SK-N-SH treated with all-trans-retinoic acid at 6 μM for 48 hours (cell line): ENCODE measurements around the gene SLC4A5.

Experiments
- ATAC-seq: fragments of 200-7000 bp; cut with Tn5 transposase; 3 replicates; pipeline ENCODE4 v1.9.1; 2020; ENCODE audit warnings: mild to moderate bottlenecking, moderate library complexity
- ARNTL ChIP-seq: fragments of 450-650 bp; formaldehyde crosslinking; IDR thresholded peaks from 2 replicates; pipeline ENCODE4 v1.5.0; 2020; ENCODE audit warnings: low read depth, mild to moderate bottlenecking, moderate library complexity, borderline replicate concordance
- BACH2 ChIP-seq: fragments of 250-450 bp; sonication (Bioruptor Pico); IDR thresholded peaks from 2 replicates; pipeline ENCODE4 v1.9.0; 2021; ENCODE audit warnings: mild to moderate bottlenecking, borderline replicate concordance
- CSDC2 ChIP-seq: fragments of 250-450 bp; sonication (Bioruptor Pico); IDR thresholded peaks from 2 replicates; pipeline ENCODE4 v1.5.0; 2020; ENCODE audit warnings: mild to moderate bottlenecking, moderate library complexity
- ESRRG ChIP-seq: fragments of 250-450 bp; sonication (Bioruptor Pico); IDR thresholded peaks from 2 replicates; pipeline ENCODE4 v1.6.1; 2021; ENCODE audit warnings: mild to moderate bottlenecking
- GLIS3 ChIP-seq: fragments of 250-450 bp; sonication (Bioruptor Pico); IDR thresholded peaks from 2 replicates; pipeline ENCODE4 v1.5.0; 2020; ENCODE audit warnings: mild to moderate bottlenecking, moderate library complexity
- ISL1 ChIP-seq: fragments of 250-450 bp; sonication (Bioruptor Pico); IDR thresholded peaks from 2 replicates; pipeline ENCODE4 v2.1.2; 2022; ENCODE audit warnings: mild to moderate bottlenecking, moderate library complexity
- OSR1 ChIP-seq: fragments of 250-450 bp; sonication (Bioruptor Pico); IDR thresholded peaks from 2 replicates; pipeline ENCODE4 v1.8.0; 2022; ENCODE audit warnings: moderate library complexity, mild to moderate bottlenecking, inconsistent platforms
- PPARA ChIP-seq: fragments of 250-450 bp; sonication (Bioruptor Pico); IDR thresholded peaks from 2 replicates; pipeline ENCODE4 v1.5.0; 2020; ENCODE audit warnings: mild to moderate bottlenecking, borderline replicate concordance
- RARB ChIP-seq: fragments of 250-450 bp; sonication (Bioruptor Pico); IDR thresholded peaks from 2 replicates; pipeline ENCODE4 v1.8.0; 2021; ENCODE audit warnings: mild to moderate bottlenecking, moderate library complexity
- SNAI2 ChIP-seq: fragments of 250-450 bp; sonication (Bioruptor Pico); IDR thresholded peaks from 2 replicates; pipeline ENCODE4 v1.5.0; 2020; ENCODE audit warnings: mild to moderate bottlenecking, moderate library complexity
- TCF4 ChIP-seq: fragments of 250-450 bp; sonication (Bioruptor Pico); IDR thresholded peaks from 2 replicates; pipeline ENCODE4 v1.8.0; 2021; ENCODE audit warnings: mild to moderate bottlenecking, moderate library complexity, borderline replicate concordance
- TOX ChIP-seq: fragments of 250-450 bp; sonication (Bioruptor Pico); IDR thresholded peaks from 2 replicates; pipeline ENCODE4 v1.8.0; 2021; ENCODE audit warnings: mild to moderate bottlenecking, moderate library complexity, borderline replicate concordance
- ZC3H10 ChIP-seq: fragments of 250-450 bp; sonication (Bioruptor Pico); IDR thresholded peaks from 2 replicates; pipeline ENCODE4 v1.5.1; 2021; ENCODE audit warnings: mild to moderate bottlenecking, moderate library complexity
- ZFP3 ChIP-seq: fragments of 250-450 bp; sonication (Bioruptor Pico); IDR thresholded peaks from 2 replicates; pipeline ENCODE4 v1.5.0; 2020; ENCODE audit warnings: mild to moderate bottlenecking, moderate library complexity
- ZFP30 ChIP-seq: fragments of 450-650 bp; formaldehyde crosslinking; IDR thresholded peaks from 2 replicates; pipeline ENCODE4 v1.5.0; 2022; ENCODE audit warnings: mild to moderate bottlenecking, moderate library complexity
- ZNF565 ChIP-seq: fragments of 450-650 bp; formaldehyde crosslinking; conservative IDR thresholded peaks from 2 replicates; pipeline ENCODE4 v1.5.0; 2020; ENCODE audit warnings: low read depth, mild to moderate bottlenecking, moderate library complexity
- ZNF70 ChIP-seq: fragments of 450-650 bp; formaldehyde crosslinking; IDR thresholded peaks from 2 replicates; pipeline ENCODE4 v1.5.0; 2020; ENCODE audit warnings: mild to moderate bottlenecking, moderate library complexity
- ZNF8 ChIP-seq: fragments of 450-650 bp; formaldehyde crosslinking; IDR thresholded peaks from 2 replicates; pipeline ENCODE4 v1.5.0; 2020; ENCODE audit warnings: mild to moderate bottlenecking, moderate library complexity
- TF ChIP-seq, protein P1 (sequence below): fragments of 250-450 bp; sonication (Bioruptor Pico); IDR thresholded peaks from 2 replicates; pipeline ENCODE4 v1.8.0; 2020; ENCODE audit warnings: mild to moderate bottlenecking, moderate library complexity, borderline replicate concordance
- TF ChIP-seq, protein P2 (sequence below): fragments of 250-450 bp; sonication (Bioruptor Pico); IDR thresholded peaks from 2 replicates; pipeline ENCODE4 v1.5.1; 2021; ENCODE audit warnings: mild to moderate bottlenecking, moderate library complexity
- TF ChIP-seq, protein P3 (sequence below): fragments of 250-450 bp; sonication (Bioruptor Pico); IDR thresholded peaks from 2 replicates; pipeline ENCODE4 v1.8.0; 2021; ENCODE audit warnings: low read depth, mild to moderate bottlenecking, moderate library complexity, borderline replicate concordance

SLC4A5 gene

DNA sequence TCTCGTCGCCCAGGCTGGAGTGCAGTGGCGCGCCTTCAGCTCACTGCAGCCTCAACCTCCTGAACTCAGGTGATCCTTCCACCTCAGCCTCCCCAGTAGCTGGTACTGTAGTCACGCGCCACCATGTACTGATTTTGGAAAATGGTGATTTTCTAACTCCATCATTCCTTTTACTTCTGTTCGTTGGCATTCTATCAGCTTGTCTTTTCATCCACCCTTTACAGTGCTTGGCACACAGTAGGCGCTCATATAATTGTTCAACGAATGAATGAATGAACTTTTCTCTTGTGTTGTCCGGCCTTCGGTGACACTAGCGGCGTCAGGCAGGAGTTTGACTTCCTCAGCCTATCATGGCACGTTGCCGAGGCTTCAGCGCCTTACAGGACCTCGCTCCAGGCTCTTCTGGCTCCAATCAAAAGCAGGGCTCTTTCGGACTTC lies 145.2 kb downstream of the SLC4A5 start:
- TF ChIP-seq ZNF70 (CRISPR knock-in tag) = no peak
- TF ChIP-seq GLIS3 = no peak
- no peak for ATAC-seq

DNA sequence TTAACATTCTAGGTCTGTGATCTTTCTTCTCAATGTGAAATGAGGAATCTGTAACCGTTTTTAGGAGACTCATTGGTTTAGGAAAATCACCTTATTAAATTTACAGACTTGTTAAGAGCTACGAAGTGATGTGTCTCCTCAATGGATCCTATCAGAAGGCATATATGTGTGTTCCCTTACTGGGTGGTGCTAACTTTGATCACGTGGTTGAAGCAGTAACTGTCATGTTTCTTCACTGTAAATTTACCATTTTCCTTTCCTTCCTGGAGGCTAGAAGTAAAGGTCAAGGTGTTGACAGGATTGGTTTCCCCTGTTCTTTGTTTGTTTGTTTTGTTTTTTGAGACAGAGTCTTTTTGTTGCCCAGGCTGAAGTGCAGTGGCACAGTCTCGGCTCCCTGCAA lies 146.2 kb downstream of the SLC4A5 start:
- no peak for ATAC-seq
- TF ChIP-seq ZNF8 (CRISPR knock-in tag) (no peak), TOX (no peak), ZNF70 (CRISPR knock-in tag) (no peak), ESRRG (no peak), CSDC2 (CRISPR knock-in tag) (no peak), ISL1 (no peak), ZFP3 (CRISPR knock-in tag) (no peak), ZFP30 (no peak), RARB (CRISPR knock-in tag) (no peak), ZNF565 (CRISPR knock-in tag) (no peak), GLIS3 (no peak), ZC3H10 (CRISPR knock-in tag) (no peak), TCF4 (CRISPR knock-in tag) (no peak)
- TF ChIP-seq, protein P1, sequence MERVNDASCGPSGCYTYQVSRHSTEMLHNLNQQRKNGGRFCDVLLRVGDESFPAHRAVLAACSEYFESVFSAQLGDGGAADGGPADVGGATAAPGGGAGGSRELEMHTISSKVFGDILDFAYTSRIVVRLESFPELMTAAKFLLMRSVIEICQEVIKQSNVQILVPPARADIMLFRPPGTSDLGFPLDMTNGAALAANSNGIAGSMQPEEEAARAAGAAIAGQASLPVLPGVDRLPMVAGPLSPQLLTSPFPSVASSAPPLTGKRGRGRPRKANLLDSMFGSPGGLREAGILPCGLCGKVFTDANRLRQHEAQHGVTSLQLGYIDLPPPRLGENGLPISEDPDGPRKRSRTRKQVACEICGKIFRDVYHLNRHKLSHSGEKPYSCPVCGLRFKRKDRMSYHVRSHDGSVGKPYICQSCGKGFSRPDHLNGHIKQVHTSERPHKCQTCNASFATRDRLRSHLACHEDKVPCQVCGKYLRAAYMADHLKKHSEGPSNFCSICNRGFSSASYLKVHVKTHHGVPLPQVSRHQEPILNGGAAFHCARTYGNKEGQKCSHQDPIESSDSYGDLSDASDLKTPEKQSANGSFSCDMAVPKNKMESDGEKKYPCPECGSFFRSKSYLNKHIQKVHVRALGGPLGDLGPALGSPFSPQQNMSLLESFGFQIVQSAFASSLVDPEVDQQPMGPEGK = no peak
- TF ChIP-seq, protein P2, sequence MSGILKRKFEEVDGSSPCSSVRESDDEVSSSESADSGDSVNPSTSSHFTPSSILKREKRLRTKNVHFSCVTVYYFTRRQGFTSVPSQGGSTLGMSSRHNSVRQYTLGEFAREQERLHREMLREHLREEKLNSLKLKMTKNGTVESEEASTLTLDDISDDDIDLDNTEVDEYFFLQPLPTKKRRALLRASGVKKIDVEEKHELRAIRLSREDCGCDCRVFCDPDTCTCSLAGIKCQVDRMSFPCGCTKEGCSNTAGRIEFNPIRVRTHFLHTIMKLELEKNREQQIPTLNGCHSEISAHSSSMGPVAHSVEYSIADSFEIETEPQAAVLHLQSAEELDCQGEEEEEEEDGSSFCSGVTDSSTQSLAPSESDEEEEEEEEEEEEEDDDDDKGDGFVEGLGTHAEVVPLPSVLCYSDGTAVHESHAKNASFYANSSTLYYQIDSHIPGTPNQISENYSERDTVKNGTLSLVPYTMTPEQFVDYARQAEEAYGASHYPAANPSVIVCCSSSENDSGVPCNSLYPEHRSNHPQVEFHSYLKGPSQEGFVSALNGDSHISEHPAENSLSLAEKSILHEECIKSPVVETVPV (CRISPR knock-in tag) = no peak
- TF ChIP-seq, protein P3, sequence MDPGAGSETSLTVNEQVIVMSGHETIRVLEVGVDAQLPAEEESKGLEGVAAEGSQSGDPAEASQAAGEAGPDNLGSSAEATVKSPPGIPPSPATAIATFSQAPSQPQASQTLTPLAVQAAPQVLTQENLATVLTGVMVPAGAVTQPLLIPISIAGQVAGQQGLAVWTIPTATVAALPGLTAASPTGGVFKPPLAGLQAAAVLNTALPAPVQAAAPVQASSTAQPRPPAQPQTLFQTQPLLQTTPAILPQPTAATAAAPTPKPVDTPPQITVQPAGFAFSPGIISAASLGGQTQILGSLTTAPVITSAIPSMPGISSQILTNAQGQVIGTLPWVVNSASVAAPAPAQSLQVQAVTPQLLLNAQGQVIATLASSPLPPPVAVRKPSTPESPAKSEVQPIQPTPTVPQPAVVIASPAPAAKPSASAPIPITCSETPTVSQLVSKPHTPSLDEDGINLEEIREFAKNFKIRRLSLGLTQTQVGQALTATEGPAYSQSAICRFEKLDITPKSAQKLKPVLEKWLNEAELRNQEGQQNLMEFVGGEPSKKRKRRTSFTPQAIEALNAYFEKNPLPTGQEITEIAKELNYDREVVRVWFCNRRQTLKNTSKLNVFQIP (CRISPR knock-in tag) = no peak
- TF ChIP-seq, all 23 proteins: peak for 0

DNA sequence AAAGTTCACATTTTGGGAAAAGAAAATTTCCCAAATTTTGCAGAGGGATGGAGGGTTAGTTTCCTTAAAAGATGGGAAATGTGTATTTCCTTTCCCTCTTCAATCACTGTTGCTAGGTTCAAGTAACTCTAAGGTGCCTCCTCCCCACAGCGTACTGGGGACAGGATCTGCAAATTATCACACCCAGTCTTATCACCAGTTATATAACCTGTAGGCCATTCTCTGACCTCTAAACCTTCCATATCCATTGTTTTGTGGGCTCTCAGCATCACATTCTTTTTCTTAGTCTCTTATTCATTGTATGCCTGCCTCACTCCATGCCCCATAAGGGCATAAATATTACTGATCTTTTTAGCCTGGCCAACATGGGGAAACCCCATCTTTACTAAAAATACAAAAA lies 148.4 kb downstream of the SLC4A5 start:
- no peak for ATAC-seq
- no peak for TF ChIP-seq PPARA (CRISPR knock-in tag)
- TF ChIP-seq SNAI2 (CRISPR knock-in tag) = no peak
- no peak for TF ChIP-seq RARB (CRISPR knock-in tag)
- TF ChIP-seq ZNF565 (CRISPR knock-in tag) = no peak
- no peak for TF ChIP-seq TCF4 (CRISPR knock-in tag)
- TF ChIP-seq, protein P1 = no peak
- TF ChIP-seq, protein P2 (CRISPR knock-in tag) = no peak
- no peak for TF ChIP-seq GLIS3
- TF ChIP-seq ZNF8 (CRISPR knock-in tag) = no peak
- TF ChIP-seq, all 23 proteins: peak for 0

DNA sequence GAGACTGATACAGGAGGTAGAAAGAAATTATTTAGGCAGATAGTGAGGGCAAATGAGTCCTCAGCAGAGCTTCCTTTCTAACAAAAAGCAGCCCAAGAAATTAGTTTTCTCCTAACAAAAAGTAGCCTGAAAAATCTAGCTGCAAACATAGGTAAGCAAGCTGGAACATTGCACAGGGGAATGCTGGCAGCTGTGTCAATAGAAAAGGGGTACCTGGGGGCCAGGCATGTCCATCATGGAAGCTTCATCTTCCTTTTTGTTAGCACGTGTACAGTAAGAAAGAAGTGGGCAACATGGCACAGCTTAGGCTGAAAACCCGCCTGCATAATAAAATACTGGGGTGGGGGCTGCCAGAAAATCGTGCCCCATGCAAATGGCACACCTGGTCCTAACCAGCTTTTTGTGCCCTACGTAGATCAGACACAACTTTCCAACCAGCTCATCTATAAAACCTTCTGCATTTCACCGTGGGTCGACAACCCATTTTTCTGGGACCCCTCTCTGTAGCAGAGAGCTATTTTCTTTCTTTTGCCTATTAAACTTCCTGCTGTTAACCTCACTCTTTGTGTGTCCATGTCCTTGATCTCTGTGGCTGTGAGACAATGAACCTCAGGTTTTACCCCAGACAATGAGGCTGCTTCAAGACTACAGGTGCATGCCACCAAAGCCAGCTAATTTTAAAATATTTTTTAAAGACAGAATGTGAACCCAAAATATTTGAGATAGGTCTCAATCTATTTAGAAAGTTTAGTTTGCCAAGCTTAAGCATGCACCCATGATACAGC lies 151.4 kb downstream of the SLC4A5 start:
- TF ChIP-seq ZNF8 (CRISPR knock-in tag) (no peak), GLIS3 (no peak), ARNTL (CRISPR knock-in tag) (no peak), OSR1 (CRISPR knock-in tag) (no peak), ZNF565 (CRISPR knock-in tag) (no peak), ZNF70 (CRISPR knock-in tag) (no peak), ISL1 (no peak), BACH2 (CRISPR knock-in tag) (no peak), CSDC2 (CRISPR knock-in tag) (no peak), RARB (CRISPR knock-in tag) (no peak), ZFP3 (CRISPR knock-in tag) (no peak), ZC3H10 (CRISPR knock-in tag) (no peak), TCF4 (CRISPR knock-in tag) (no peak)
- TF ChIP-seq, protein P3 (CRISPR knock-in tag) = no peak
- TF ChIP-seq, protein P1 = no peak
- ATAC-seq = no peak
